Measurements from ENCODE around the gene RTN4IP1. TPM values are rescaled to one million over a fixed set of nuclear protein-coding genes. Genes with fewer than 3 reads are reported as not detected.
A peak's percentile ranks its signal among the peaks of the same experiment; 100 is the strongest.

The RTN4IP1 gene
- total RNA-seq, 1 experiment from 2014 or later = 7.3 TPM

DNA sequence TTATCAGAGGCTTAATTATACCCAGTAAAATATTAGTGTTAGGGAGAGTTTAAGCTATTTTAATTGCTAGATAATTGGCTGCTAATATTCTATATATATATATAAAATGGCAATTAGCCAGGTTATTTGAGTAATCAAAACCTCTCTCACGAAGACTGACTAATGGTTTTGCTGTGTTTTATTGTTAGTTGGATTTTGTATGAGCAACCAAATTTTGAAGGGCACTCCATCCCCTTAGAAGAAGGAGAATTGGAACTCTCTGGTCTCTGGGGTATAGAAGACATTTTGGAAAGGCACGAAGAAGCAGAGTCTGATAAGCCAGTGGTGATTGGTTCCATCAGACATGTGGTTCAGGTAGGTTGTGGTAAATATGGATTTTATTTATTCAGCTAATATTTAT is 102.2 kb downstream of the RTN4IP1 start:
- Histone ChIP-seq H3K9ac (ENCODE audit: low read length) (peak overlapping the region; percentile 79), H3K27me3 (ENCODE audit: low read length) (no peaks in the 10 kb centered on the region), H3K9me2 (replicated peaks; ENCODE audit: low read length) (no peaks in the 10 kb centered on the region), H3F3A (ENCODE audit: low read length, unreplicated experiment) (peaks cover 8% of the 10 kb centered on the region), H3K27ac (ENCODE audit: low read length) (peak overlapping the region; percentile 97), H3K4me3 (ENCODE audit: low read length) (peak overlapping the region; percentile 59), H3K36me3 (ENCODE audit: low read depth, low read length) (peaks cover 18% of the 10 kb centered on the region), H4K20me1 (ENCODE audit: low read length) (no peaks in the 10 kb centered on the region), H3K9me3 (ENCODE audit: low read length) (no peaks in the 10 kb centered on the region), H3K79me2 (ENCODE audit: low read length) (peaks cover 46% of the 10 kb centered on the region), H3K4me2 (ENCODE audit: low read length) (peak overlapping the region; percentile 71), H3K4me1 (ENCODE audit: insufficient read depth, low read length) (peaks cover 48% of the 10 kb centered on the region), H2AFZ (ENCODE audit: low read length) (no peak overlapping the region)
- ChIA-PET CTCF (no interaction called here), POLR2A (ENCODE audit: unreplicated experiment) (no interaction called here)
- intact Hi-C loops (cut with micrococcal nuclease) = no loop called here
- DNase-seq (peak; percentile 41), ATAC-seq (peak; percentile 6; the same call in 1 of the 2 replicates)
- TF ChIP-seq, protein P1, sequence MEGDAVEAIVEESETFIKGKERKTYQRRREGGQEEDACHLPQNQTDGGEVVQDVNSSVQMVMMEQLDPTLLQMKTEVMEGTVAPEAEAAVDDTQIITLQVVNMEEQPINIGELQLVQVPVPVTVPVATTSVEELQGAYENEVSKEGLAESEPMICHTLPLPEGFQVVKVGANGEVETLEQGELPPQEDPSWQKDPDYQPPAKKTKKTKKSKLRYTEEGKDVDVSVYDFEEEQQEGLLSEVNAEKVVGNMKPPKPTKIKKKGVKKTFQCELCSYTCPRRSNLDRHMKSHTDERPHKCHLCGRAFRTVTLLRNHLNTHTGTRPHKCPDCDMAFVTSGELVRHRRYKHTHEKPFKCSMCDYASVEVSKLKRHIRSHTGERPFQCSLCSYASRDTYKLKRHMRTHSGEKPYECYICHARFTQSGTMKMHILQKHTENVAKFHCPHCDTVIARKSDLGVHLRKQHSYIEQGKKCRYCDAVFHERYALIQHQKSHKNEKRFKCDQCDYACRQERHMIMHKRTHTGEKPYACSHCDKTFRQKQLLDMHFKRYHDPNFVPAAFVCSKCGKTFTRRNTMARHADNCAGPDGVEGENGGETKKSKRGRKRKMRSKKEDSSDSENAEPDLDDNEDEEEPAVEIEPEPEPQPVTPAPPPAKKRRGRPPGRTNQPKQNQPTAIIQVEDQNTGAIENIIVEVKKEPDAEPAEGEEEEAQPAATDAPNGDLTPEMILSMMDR (conservative IDR thresholded peaks at IDR 0.05; ENCODE audit: low read depth, low read length) = no peak
- TF ChIP-seq EZH2 (IDR thresholded peaks at IDR 0.05; ENCODE audit: low read length, unreplicated experiment) (no peak), EZH2phosphoT487 (IDR thresholded peaks at IDR 0.05; ENCODE audit: borderline replicate concordance, low read length) (no peak)
- no TSS peak for BruUV-seq (replicated peaks)

DNA sequence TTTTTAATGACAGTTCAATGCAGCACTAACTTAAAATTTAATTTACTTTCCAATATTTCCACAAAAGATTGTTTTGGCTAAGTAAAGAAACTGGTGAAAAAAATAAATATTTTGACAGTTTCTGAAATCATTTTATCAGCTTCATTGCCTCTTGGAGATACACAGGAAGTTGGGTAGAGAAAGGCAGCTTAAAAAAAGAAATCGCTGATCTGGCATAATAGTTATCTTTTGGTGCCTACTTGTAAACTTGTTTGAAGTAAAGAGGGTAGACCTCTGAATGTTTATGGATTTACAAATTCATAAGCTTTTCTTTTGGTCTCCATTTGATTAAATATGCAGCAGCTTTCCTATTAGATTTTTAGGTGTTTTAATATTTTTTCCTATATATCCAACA is 103.4 kb downstream of the RTN4IP1 start:
- Histone ChIP-seq H3K4me2 (ENCODE audit: low read length) (peak overlapping the region; percentile 98), H3K9me2 (replicated peaks; ENCODE audit: low read length) (no peaks in the 10 kb centered on the region), H3K79me2 (ENCODE audit: low read length) (peaks cover 58% of the 10 kb centered on the region), H3K27ac (ENCODE audit: low read length) (peak overlapping the region; percentile 97), H3K27me3 (ENCODE audit: low read length) (no peaks in the 10 kb centered on the region), H3K9ac (ENCODE audit: low read length) (peak overlapping the region; percentile 75; the same call in 1 of the 2 replicates), H3F3A (ENCODE audit: low read length, unreplicated experiment) (peaks cover 8% of the 10 kb centered on the region), H2AFZ (ENCODE audit: low read length) (no peak overlapping the region), H3K36me3 (ENCODE audit: low read depth, low read length) (peaks cover 18% of the 10 kb centered on the region), H3K4me1 (ENCODE audit: insufficient read depth, low read length) (peaks cover 52% of the 10 kb centered on the region), H3K4me3 (ENCODE audit: low read length) (no peak overlapping the region), H4K20me1 (ENCODE audit: low read length) (no peaks in the 10 kb centered on the region), H3K9me3 (ENCODE audit: low read length) (no peaks in the 10 kb centered on the region)
- POLR2A ChIA-PET (ENCODE audit: unreplicated experiment) = no interaction called here
- no peak for TF ChIP-seq EZH2 (IDR thresholded peaks at IDR 0.05; ENCODE audit: low read length, unreplicated experiment)
- no peak for TF ChIP-seq EZH2phosphoT487 (IDR thresholded peaks at IDR 0.05; ENCODE audit: borderline replicate concordance, low read length)
- TF ChIP-seq, protein P1 (conservative IDR thresholded peaks at IDR 0.05; ENCODE audit: low read depth, low read length) = no peak
- CTCF ChIA-PET = interaction anchor here (0.6 kb wide), 1 partner anchor 106 kb away, joined by 3 read pairs; no protein-coding TSS in a partner anchor
- DNase-seq (no peak), ATAC-seq (no peak)
- intact Hi-C loops (cut with micrococcal nuclease) = loop anchor here (1.0 kb wide), 1 partner anchor 12 kb away; no protein-coding TSS in a partner anchor
- no TSS peak for BruUV-seq (replicated peaks)

DNA sequence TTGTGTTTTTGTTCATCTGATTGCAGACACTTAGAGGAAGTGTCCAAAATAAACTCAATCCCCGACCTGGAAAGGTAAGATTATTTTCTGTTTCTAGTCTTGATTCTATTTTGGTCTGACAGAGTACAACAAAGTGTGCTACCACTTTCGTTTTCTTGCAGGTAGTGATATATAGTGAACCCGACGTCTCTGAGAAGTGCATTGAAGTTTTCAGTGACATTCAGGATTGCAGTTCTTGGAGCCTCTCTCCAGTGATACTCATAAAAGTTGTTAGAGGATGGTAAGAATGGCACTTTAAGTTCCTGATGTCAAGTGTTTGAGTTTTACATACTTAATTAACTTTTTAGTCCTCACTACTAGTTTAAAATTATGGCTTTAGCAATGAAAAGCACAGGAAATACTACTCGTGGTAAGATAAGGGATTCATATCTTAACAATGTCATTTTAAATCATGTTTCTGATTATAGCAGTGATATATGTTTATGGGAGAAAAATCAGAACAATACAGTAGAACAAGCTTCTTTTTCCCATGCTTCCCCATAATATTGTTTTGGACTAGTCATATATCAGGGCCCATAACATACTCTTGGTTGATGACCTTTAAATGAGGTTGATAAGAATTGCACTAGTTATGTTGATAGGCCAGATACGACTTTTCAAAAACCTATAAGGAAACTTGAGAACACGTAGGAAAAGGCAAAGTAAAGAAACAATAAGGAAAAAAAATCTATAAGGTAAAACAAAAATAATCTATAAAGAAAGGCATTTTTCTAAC is 104.0 kb downstream of the RTN4IP1 start:
- peak; percentile 41 for DNase-seq
- Histone ChIP-seq H3K4me1 (ENCODE audit: insufficient read depth, low read length) (peaks cover 55% of the 10 kb centered on the region), H3K9ac (ENCODE audit: low read length) (peak overlapping the region; percentile 75)

More for the DNA sequence above, 104.0 kb downstream of the RTN4IP1 start:
- H3K4me2 ChIP-seq (ENCODE audit: low read length) = peak overlapping the region; percentile 98
- ATAC-seq = peak; percentile 41
- peak overlapping the region; percentile 61 for H2AFZ ChIP-seq (ENCODE audit: low read length)
- CTCF ChIA-PET = interaction anchor here (0.6 kb wide), 1 partner anchor 105 kb away, joined by 3 read pairs; no protein-coding TSS in a partner anchor
- no peaks in the 10 kb centered on the region for H3K27me3 ChIP-seq (ENCODE audit: low read length)
- peak overlapping the region; percentile 61 for H3K27ac ChIP-seq (ENCODE audit: low read length)
- POLR2A ChIA-PET (ENCODE audit: unreplicated experiment) = no interaction called here
- no peaks in the 10 kb centered on the region for H3K9me3 ChIP-seq (ENCODE audit: low read length)
- H4K20me1 ChIP-seq (ENCODE audit: low read length) = no peaks in the 10 kb centered on the region
- peaks cover 18% of the 10 kb centered on the region for H3K36me3 ChIP-seq (ENCODE audit: low read depth, low read length)
- no peaks in the 10 kb centered on the region for H3K9me2 ChIP-seq (replicated peaks; ENCODE audit: low read length)
- peak overlapping the region; percentile 72 for H3K4me3 ChIP-seq (ENCODE audit: low read length)
- peaks cover 64% of the 10 kb centered on the region for H3K79me2 ChIP-seq (ENCODE audit: low read length)
- no TSS peak for BruUV-seq (replicated peaks)
- intact Hi-C loops (cut with micrococcal nuclease) = loop anchor here (1.0 kb wide), 1 partner anchor 11 kb away; no protein-coding TSS in a partner anchor
- peaks cover 8% of the 10 kb centered on the region for H3F3A ChIP-seq (ENCODE audit: low read length, unreplicated experiment)
- TF ChIP-seq, protein P1 (conservative IDR thresholded peaks at IDR 0.05; ENCODE audit: low read depth, low read length) = no peak
- TF ChIP-seq EZH2phosphoT487 (IDR thresholded peaks at IDR 0.05; ENCODE audit: borderline replicate concordance, low read length) = no peak
- TF ChIP-seq EZH2 (IDR thresholded peaks at IDR 0.05; ENCODE audit: low read length, unreplicated experiment) = no peak

Measured in PC-3 (cell line).